Glutamatergic neuron (in vitro differentiated cells): ENCODE measurements around the gene LRRC58. TPM values are rescaled to one million over a fixed set of nuclear protein-coding genes. Genes with fewer than 3 reads are reported as not detected.

Source experiments
- DNase-seq: peaks from one replicate; pipeline ENCODE4 v3.0.0; 2022
- H3K27ac Mint-ChIP-seq: one replicate; pipeline ENCODE4 v1.8.0; 2020; ENCODE audit warnings: mild to moderate bottlenecking, mixed read lengths, inconsistent platforms; ENCODE audit not compliant: unreplicated experiment
- H3K27me3 Mint-ChIP-seq: one replicate; pipeline ENCODE4 v1.8.0; 2020; ENCODE audit warnings: mild to moderate bottlenecking, moderate library complexity, mixed read lengths, inconsistent platforms; ENCODE audit not compliant: unreplicated experiment
- H3K36me3 Mint-ChIP-seq: one replicate; pipeline ENCODE4 v1.8.0; 2020; ENCODE audit warnings: mild to moderate bottlenecking, mixed read lengths, inconsistent platforms; ENCODE audit not compliant: unreplicated experiment
- H3K4me1 Mint-ChIP-seq: one replicate; pipeline ENCODE4 v1.8.0; 2020; ENCODE audit warnings: mild to moderate bottlenecking, low read depth, mixed read lengths, inconsistent platforms; ENCODE audit not compliant: unreplicated experiment
- H3K4me3 Mint-ChIP-seq: one replicate; pipeline ENCODE4 v1.8.0; 2020; ENCODE audit warnings: mild to moderate bottlenecking, mixed read lengths, inconsistent platforms; ENCODE audit not compliant: unreplicated experiment
- H3K9me3 Mint-ChIP-seq: one replicate; pipeline ENCODE4 v1.8.0; 2020; ENCODE audit warnings: mild to moderate bottlenecking, moderate library complexity, mixed read lengths, inconsistent platforms; ENCODE audit not compliant: unreplicated experiment
- CTCF ChIP-seq: fragments of 200-600 bp; sonication (generic); IDR thresholded peaks from one replicate; pipeline ENCODE4 v1.5.0; 2021; ENCODE audit not compliant: partially characterized antibody, unreplicated experiment
- total RNA-seq: library from RNA; stranded (reverse); fragmentation: NEBNext Ultra II Directional; extraction: Animal tissue kit (Norgen Biotek cat#: 25700); gene quantifications from one replicate; pipeline ENCODE4 v1.2.1, GENCODE V29; 2021; ENCODE audit not compliant: unreplicated experiment

Gene LRRC58
- total RNA-seq, 1 donor from 2014 or later, result 5.8 TPM

- Mint-ChIP-seq H3K4me3 (no peak overlapping the region), H3K27ac (no peak overlapping the region), H3K36me3 (no peaks in the 10 kb centered on the region), H3K4me1 (peaks cover 4% of the 10 kb centered on the region), H3K27me3 (no peaks in the 10 kb centered on the region), H3K9me3 (peaks cover 2% of the 10 kb centered on the region)
- no peak for TF ChIP-seq CTCF
- no peak for DNase-seq
Observed at GRCh38 chr3:120353463-120353862, 4.3 kb upstream of the LRRC58 start.

- H3K9me3 Mint-ChIP-seq, result peaks cover 4% of the 10 kb centered on the region
- H3K36me3 Mint-ChIP-seq, result peaks cover 4% of the 10 kb centered on the region
- TF ChIP-seq CTCF, result no peak
- H3K4me3 Mint-ChIP-seq, result no peak overlapping the region
- no peak overlapping the region for H3K27ac Mint-ChIP-seq
- no peaks in the 10 kb centered on the region for H3K27me3 Mint-ChIP-seq
- no peak for DNase-seq
- H3K4me1 Mint-ChIP-seq, result peaks cover 6% of the 10 kb centered on the region
Observed at GRCh38 chr3:120352017-120352416, 2.9 kb upstream of the LRRC58 start.

GRCh38 chr3:120350401-120350941, 1.3 kb upstream of the LRRC58 start:
- TF ChIP-seq CTCF, result no peak
- DNase-seq, result no peak
- peaks cover 4% of the 10 kb centered on the region for H3K36me3 Mint-ChIP-seq
- H3K4me1 Mint-ChIP-seq, result peaks cover 10% of the 10 kb centered on the region
- H3K4me3 Mint-ChIP-seq, result peak overlapping the region; percentile 72
- no peak overlapping the region for H3K27ac Mint-ChIP-seq
- H3K27me3 Mint-ChIP-seq, result no peaks in the 10 kb centered on the region
- H3K9me3 Mint-ChIP-seq, result peaks cover 4% of the 10 kb centered on the region

- Mint-ChIP-seq H3K27ac (peak overlapping the region; percentile 94), H3K4me1 (peaks cover 10% of the 10 kb centered on the region), H3K9me3 (peaks cover 4% of the 10 kb centered on the region), H3K27me3 (no peaks in the 10 kb centered on the region), H3K36me3 (peaks cover 4% of the 10 kb centered on the region), H3K4me3 (peak overlapping the region; percentile 95)
- no peak for DNase-seq
- no peak for TF ChIP-seq CTCF
Observed at GRCh38 chr3:120349855-120350125, 636 bp upstream of the LRRC58 start.

GRCh38 chr3:120348065-120348990, 826 bp downstream of the LRRC58 start:
- Mint-ChIP-seq H3K36me3 (peaks cover 4% of the 10 kb centered on the region), H3K4me1 (peaks cover 10% of the 10 kb centered on the region), H3K9me3 (peaks cover 4% of the 10 kb centered on the region), H3K27ac (peak overlapping the region; percentile 86), H3K27me3 (no peaks in the 10 kb centered on the region), H3K4me3 (peak overlapping the region; percentile 96)
- no peak for TF ChIP-seq CTCF
- no peak for DNase-seq
